PC-9 (cell line): ENCODE data around the gene DGKD.

Experiments used
- CTCF ChIP-seq: fragments of 200-600 bp; sonication (generic); conservative IDR thresholded peaks from 2 replicates; pipeline ENCODE4 v1.6.1; 2017; ENCODE audit warnings: mixed run types, antibody characterized with exemption, mild to moderate bottlenecking, moderate library complexity
- EZH2 ChIP-seq: fragments of 200-600 bp; sonication (generic); IDR thresholded peaks from 2 replicates; pipeline ENCODE4 v1.8.0; 2017; ENCODE audit warnings: antibody characterized with exemption, low read depth

- TF ChIP-seq CTCF (no peak), EZH2 (no peak)
Observed at GRCh38 chr2:233336541-233336940, 17.8 kb upstream of the DGKD start.
